GM19395 (cell line): ENCODE results near the gene MB21D2.
"Not testable (repeated sequence)": the region's sequence is repeated elsewhere in the genome, so short reads cannot be mapped to it uniquely, and the experiment has no call there.

Experiments used
- ATAC-seq: cut with Tn5 transposase; IDR thresholded peaks from one replicate; pipeline ENCODE4 v1.9.1; 2021; ENCODE audit warnings: mild to moderate bottlenecking, moderate library complexity; ENCODE audit not compliant: unreplicated experiment

MB21D2 gene

GRCh38 chr3:192917404-192918274 is at the start of gene MB21D2:
Gene MB21D2, minus strand, starts transcription at chr3:192917856. Its CDS starts 16 bp downstream, at chr3:192917840.
- ATAC-seq, result peak; percentile 65

- not testable (repeated sequence) for ATAC-seq
Measured at GRCh38 chr3:192964959-192965719, 47.5 kb upstream of the MB21D2 start.

- no peak for ATAC-seq
Measured at GRCh38 chr3:192959773-192960172, 42.1 kb upstream of the MB21D2 start.

- ATAC-seq, result no peak
Measured at GRCh38 chr3:192958219-192958872, 40.7 kb upstream of the MB21D2 start.

GRCh38 chr3:192957441-192958021 is 39.9 kb upstream of the MB21D2 start:
- no peak for ATAC-seq

GRCh38 chr3:192953926-192954325 is 36.3 kb upstream of the MB21D2 start:
- no peak for ATAC-seq

GRCh38 chr3:192947421-192947820 is 29.8 kb upstream of the MB21D2 start:
- ATAC-seq, result no peak

- no peak for ATAC-seq
Measured at GRCh38 chr3:192943393-192943792, 25.7 kb upstream of the MB21D2 start.

GRCh38 chr3:192942625-192943024 is 25.0 kb upstream of the MB21D2 start:
- ATAC-seq, result no peak

GRCh38 chr3:192940129-192940528 is 22.5 kb upstream of the MB21D2 start:
- ATAC-seq, result no peak

GRCh38 chr3:192935441-192935840 is 17.8 kb upstream of the MB21D2 start:
- ATAC-seq, result no peak

- no peak for ATAC-seq
Measured at GRCh38 chr3:192933779-192934460, 16.3 kb upstream of the MB21D2 start.

- no peak for ATAC-seq
Measured at GRCh38 chr3:192933259-192933658, 15.6 kb upstream of the MB21D2 start.

- no peak for ATAC-seq
Measured at GRCh38 chr3:192931825-192932224, 14.2 kb upstream of the MB21D2 start.

- no peak for ATAC-seq
Measured at GRCh38 chr3:192930577-192930976, 12.9 kb upstream of the MB21D2 start.

GRCh38 chr3:192929755-192930547 is 12.3 kb upstream of the MB21D2 start:
- no peak for ATAC-seq

- ATAC-seq, result no peak
Measured at GRCh38 chr3:192929146-192929545, 11.5 kb upstream of the MB21D2 start.

- no peak for ATAC-seq
Measured at GRCh38 chr3:192928720-192929119, 11.1 kb upstream of the MB21D2 start.

- ATAC-seq, result no peak
Measured at GRCh38 chr3:192928016-192928415, 10.4 kb upstream of the MB21D2 start.

GRCh38 chr3:192927016-192927415 is 9.4 kb upstream of the MB21D2 start:
- no peak for ATAC-seq
